ENCODE results near the gene OTUD3.
"Not testable (repeated sequence)": the region's sequence is repeated elsewhere in the genome, so short reads cannot be mapped to it uniquely, and the experiment has no call there.

The OTUD3 gene

DNA sequence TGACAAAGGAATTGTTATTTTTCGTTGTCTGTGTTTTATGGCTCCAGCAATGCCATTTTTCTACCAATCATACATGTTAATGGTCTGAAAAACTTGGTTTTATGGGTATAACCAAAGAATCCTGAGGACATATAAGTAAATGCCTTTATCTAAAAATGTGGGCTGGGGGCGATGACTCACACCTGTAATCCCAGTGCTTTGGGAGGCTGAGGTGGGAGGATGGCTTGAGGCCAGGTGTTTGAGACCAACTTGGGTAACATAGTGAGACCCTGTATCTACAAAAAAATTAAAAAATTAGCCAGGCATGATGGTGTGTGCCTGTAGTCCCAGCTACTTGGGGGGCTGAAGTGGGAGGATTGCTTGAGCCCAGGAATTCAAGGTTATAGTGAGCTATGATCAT is 12.7 kb upstream of the OTUD3 start:
- not testable (repeated sequence) for DNase-seq

DNA sequence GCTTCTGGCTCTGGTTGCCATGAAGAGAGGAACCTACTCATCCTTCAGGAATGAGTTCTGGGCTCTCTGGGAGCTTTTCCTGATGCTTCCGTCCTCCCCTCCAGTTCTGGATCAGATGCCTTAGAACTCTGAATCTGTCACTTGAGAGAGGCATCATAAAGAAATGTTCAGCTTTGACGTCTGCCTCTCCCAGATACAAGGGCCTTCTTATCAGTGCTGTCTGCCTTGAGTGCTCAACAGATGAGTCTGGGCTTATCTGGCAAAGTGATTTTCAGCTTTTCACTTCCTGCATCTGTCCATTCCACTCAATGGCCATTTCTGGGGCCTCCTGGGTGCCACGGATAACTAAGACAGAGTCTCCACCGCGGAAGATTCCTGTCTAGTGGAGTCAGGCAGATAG is 12.3 kb upstream of the OTUD3 start:
- no peak for DNase-seq

DNA sequence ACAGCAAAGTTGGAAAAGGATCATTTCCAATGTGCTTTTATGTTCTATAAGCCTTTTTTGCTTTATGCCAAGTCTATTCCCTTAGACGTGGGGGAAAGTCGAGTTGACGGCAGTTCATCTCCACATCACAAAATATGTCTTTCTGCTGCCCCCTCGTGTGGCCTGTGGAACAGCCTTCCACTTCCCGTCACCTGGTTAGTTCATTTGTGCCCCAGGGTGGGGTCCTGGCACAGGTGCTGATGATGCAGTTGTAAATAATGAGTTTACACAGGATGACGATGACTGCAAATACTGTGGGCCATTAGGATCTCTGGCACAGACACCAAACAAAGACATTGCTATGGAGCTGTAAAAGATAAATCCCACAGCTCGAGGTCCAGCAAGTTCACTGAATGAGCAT is 10.0 kb upstream of the OTUD3 start:
- no peak for DNase-seq

DNA sequence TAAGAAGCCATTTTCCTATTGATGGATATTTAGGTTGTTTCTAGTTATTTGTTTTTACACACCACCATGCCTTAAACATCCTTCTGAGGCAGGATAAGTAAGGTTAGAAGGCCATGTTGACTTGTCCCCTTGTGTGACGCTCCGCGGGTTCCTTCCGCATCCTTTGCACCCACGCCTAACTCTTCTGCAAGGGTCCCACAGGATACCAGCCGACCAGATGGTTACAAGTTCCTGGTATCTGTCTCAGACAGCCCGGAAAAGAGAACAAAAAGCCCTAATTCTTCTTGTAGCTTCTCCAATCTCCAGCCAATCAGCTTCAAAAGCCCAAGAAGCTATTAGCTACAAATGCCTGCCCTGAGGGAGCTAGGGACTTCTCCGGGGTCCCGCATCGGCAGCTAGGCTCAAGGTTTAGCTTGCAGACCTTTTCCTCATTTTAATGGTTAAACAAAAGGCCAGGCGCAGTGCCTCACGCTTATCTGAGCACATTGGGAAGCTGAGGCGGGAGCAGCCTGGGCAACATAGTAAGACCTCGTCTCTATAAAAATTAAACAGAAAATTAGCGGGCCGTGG is 4.9 kb upstream of the OTUD3 start:
- DNase-seq: no peak

DNA sequence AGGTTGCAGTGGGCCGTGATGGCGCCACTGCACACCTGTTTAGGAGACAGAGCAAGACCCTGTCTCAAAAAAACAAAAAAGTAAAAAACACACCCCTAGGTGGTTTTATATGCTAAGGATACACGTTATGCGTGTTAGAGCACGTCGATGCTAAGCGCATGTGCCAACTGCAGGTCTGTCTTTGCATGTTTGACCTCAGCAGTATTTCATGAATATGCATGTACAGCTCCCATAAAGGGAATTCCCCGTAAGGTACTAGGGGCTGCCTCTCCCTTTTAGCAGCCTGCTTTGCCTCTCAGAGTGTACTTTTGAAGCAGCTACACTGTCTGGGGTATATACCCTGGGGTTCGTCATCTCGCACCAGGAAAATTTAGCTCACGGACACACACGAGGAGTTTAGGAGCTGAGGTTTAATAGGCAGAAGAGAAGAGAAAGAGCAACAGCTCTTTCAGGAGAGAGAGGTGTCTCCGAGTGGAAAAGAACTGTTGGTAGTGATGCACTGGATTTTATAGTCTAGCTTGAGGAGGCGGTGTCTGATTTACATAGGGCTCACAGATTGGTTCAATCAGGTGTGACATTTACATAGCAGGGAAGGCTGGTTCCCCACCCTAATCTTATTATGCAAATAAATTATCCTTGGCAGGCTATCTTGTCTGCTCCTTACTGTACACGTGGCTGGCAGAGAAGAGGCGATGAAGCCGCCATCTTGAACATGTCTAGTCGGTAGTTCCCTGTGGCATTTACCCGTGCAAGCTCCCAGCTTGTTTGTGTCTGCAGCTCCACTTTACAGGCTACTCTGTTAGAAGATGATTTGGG is 4.2 kb upstream of the OTUD3 start:
- no peak for DNase-seq

DNA sequence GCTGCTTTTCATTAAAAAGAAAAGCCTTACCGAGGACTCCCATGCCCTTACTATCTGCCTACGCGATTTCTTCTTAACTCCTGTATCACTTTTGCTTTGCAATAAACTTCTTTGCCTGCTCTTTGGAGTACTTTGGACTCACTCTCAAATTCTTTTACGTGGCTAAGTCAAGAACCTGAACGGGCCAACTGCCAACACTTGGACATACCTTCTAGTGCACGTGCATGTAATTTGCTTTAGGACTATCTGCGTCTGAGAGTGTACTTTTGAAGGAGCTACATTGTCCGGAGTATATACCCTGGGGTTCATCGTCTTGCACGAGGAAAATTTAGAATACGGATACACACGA is 3.6 kb upstream of the OTUD3 start:
- no peak for DNase-seq

DNA sequence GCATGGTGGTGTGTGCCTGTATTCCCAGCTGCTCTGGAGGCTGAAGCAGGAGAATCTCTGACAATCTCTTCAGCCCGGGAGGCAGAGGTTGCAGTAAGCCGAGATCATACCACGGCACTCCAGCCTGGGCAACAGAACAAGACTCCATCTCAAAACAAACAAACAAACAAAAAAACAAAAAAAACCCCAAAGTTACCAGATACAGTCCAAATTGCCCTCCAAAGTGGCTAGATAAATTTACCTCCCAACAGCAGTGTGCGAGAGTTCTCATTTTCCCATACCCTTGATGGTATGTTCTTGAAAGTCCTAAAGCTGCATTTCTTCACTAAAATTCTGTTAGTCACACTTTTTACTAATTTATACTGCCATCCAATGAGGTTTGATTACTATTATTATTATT is 3.0 kb upstream of the OTUD3 start:
- DNase-seq: no peak

DNA sequence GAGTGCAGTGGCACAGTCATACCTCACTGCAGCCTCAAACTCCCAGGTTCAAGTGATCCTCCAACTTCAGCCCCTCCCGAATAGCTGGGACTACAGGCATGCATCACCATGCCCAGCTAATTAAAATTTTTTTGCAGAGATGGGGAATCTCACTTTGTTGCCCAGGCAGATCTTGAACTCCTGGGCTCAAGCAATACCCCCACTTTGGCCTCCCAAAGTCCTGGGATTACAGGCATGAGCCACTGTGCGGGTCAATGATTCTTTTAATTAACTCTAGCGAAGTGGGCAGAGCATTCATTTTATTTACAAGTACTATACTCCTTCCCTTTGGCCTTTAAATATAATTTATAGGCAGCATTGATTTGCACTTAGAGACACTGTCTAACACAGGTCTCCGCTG is 2.5 kb upstream of the OTUD3 start:
- DNase-seq: no peak

DNA sequence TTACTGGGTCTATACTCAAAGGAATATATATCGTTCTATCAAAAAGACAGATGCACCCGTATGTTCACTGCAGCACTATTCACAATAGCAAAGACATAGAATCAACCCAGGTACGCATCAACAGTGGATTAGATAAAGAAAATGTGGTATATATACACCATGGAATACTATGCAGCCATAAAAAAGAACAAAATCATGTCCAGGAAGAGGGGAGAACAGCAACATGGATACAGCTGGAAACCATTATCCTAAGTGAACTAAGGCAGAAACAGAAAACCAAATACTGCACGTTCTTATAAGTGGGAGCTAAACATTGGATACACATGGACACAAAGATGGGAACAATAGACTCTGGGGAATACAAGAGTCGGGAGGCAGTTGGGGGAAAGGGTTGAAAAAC is 1.4 kb upstream of the OTUD3 start:
- not testable (repeated sequence) for DNase-seq

DNA sequence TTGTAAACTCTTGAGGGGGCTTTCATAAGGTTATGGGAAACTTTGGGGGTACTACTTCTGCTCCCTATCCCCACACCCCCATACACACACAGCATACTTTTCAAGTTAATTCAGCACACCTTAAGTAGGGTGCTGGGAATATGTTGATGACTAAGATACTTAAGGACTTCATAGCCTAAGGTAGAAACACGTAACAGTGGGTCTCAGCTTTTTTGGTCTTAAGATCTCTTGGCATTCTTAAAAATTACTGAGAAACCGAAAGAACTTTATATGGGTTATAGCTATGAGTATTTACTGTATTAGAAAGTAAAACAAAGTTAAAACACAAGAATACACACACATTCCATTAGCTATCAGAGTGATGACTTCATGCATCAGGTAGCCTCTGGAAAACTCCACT is 2.1 kb downstream of the OTUD3 start:
- no peak for DNase-seq

DNA sequence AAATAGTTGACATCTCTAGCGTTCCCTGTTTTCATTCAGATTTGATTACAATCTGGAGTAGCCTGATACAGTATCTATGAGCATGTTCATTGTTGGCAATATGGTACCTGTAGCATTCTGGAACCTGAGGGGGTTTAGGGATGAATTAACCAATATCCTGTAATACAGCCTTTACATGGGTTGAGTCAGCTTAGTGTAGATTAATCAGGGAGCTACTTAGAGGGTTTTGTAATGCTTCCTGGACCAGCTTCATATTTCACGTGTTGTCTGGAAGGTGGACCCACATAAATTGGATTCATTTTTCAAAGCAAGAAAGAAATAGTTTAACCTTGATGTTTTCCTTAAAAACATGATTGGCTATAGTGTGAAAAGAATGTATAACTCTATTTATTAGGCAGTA is 3.6 kb downstream of the OTUD3 start:
- no peak for DNase-seq

DNA sequence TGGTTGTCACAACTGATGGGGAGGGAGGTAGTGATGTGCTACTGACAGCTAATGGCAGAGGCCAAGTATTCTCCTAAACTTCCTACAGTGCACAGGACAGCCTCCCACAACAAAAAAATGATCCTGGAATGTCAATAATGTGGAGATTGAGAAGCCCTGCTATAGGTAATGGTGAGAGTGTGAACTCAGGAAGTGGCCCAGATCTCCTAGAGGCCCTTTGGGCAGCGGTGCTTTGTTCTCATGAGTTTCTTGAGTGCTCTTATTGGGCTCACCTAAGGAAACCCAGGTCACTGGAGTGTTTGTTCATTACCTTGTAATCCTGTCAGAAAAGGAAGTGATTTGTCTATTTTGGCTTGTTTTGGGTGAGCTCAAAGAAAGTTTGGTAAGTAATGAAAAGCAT is 5.9 kb downstream of the OTUD3 start:
- DNase-seq: no peak

DNA sequence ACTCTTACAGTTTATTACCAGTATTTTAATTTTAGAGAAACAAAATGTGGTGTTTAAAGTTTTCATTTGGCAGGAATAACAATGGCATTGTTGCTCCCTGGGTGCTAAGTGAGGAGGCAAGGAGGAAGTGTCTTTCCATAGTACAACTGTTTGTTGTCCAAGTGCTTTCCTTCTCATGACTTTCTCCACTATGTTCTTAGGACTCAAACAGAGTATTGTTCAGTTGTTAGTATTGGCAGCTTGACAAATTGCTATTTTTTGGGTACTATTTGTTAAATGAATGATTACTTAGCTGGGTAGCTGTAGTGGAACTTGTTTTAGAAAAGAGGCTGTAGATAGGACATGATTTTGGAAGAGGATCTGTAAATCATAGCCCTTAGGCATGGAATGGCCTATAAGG is 7.5 kb downstream of the OTUD3 start:
- DNase-seq: no peak

DNA sequence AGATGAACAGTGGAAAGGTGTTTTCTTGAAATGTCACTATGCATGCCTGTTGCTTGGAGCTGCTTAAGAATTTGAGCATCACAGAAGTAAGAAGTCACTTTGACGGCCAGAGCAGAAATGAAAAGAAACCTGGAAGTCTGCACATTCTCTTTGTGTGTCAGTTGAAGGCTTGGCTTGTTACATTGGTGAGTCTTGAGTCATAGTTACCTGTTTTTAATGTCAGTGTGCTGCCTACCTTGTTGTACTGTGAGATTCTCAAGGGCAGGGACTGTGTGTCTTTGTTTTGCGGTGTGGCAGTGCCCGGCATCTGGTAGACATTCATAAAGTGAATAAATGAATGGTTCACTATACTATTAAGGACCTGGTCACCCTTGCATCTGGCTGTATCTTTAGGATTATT is 9.9 kb downstream of the OTUD3 start:
- DNase-seq: no peak

DNA sequence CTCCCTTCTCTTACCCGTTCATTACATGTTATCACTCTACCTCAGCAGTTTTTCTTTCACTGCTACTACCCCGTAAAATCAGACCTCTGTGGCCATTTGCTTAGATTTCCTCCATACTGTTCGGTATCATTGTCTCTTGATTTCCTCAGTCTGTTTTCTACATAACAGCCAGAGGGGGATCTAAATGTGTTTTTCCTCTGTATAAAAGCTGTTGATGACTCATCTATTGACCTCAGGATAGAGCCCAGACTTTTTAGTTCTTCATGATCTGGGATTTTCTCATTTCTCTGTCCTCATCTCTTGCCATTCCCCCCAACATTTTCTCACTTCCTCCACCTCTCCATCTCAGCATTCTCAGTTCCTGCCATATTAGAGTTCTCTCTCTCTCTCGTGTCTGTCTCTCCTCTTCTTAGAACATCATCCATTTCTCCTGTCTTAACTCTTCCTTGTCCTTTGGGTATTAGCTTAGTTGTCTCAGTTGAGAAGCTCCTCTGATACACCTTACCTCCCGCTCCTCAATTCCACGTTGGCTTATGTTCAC is 10.5 kb downstream of the OTUD3 start:
- no peak for DNase-seq

DNA sequence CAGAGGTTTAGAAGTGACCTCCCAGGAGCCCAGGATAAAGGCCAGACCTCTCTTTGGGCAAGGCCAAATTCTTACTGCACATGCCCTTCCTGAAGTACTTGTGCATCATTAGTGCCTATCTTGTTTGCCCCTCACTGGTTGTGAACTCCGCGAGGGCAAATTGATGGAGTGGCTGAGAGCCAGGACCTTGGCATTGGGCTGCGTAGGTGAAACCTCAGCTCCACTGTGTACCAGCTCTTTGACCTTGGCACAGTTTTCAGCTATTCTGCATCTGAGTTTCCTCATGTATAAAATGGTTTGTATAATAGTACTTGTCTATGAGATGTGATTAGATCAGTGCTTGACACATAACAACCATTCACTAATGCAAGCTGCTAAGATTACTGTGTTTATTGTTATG is 11.5 kb downstream of the OTUD3 start:
- no peak for DNase-seq

DNA sequence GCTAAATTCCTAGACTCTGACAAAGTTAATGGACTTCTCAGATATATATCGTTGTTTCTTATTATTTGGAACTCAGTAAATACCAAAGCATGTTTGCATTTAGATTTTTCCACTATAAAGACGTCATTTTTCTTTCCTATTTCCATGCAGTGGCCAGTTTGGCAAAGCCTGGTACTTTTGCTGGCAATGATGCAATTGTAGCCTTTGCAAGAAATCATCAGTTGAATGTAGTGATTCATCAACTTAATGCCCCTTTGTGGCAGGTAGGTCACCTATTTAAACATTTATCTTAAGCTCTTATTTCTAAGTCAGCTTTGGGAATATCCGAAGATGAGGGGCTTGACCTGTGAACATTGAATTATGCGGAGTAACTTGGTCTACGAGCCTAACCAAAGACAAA is 12.0 kb downstream of the OTUD3 start:
- no peak for DNase-seq

DNA sequence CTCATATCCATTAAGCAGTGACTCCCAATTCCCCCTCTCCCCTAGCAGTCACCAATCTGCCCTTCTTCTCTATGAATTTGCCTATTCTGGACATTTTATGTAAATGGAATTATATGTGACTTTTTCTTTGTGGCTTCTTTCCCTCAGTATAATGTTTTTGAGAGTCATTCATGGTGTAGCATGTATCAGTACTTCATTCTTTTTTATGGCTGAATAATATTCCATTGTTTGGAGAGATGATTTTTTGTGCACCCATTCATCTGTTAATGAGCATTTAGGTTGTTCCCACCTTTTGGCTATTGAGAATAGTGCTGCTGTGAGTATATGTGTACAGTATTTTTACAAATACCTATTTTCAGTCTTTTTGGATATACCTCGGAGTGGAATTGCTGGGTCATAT is 19.5 kb downstream of the OTUD3 start:
- DNase-seq: no peak

DNA sequence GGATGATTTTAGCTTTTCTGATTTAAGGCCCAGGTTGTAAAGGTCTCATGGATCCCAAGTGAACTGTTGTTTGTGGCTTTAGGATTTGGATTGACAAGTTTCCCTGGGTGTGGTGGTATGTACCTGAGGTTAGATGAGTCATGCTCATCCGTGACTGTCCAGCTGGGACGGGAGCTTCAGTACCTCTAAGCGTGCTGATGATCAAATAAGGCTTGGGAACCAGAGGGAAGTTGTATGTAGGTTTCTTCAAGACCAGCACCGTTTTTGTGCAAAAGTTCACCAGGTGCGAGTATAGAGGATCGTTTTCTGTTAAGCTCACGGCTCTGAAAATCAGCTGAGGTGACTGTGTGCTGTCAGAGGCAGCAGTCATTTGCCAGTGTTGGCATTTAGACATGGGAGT is 21.4 kb downstream of the OTUD3 start:
- DNase-seq: no peak

DNA sequence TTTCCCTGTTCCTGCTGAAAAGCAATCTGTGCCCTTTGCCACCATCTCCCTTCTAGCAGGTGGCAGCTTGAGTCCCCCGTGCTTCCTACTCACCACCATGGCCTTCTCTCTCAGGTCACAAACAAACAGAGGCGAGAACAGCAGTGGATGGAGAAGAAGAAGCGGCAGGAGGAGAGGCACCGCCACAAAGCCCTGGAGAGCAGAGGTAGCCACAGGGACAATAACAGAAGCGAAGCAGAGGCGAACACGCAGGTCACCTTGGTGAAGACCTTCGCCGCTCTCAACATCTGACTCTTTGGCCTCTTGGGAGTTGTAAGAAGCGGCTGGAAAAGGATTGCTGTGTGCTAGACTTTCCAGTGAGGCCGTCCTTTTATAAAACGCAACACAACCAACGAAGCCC is 25.3 kb downstream of the OTUD3 start:
- no peak for DNase-seq

DNA sequence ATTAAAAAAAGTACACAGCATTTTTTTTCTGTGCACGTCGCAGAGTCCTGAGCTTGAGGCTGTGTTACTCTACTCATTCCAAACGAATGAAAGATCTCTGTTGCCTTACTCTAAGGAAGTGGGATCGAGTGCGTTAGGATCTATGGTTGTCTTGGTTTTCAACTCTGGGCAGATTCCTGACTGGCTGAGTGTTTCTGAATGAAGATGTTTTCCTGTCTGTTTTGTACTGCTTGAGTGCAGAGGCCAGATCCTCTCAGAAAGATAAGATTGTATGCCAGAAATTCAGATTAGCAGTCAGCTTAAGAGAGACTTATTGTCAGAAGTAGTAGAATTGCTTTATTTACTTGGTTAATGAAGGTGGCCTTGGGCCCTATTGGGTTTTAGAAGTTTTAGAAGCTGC is 27.2 kb downstream of the OTUD3 start:
- no peak for DNase-seq

DNA sequence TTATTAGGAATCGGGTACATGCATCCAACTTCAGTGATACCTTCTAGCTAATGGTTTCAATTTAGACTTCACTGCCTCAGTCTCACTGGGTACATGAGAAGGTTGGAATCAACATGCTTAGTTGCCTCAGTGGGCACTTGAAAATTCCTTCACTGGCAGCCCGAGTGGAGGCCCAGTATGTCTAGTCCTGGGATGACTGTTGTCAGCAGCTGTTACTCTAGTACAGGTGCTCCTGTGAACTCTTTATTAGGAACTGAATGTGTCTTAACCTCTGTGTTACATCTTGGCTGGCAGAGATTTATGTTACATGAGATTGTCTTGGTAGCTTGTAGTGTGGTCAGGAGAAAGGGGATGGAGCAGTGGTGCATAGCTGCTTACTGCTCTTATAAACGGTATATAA is 27.8 kb downstream of the OTUD3 start:
- DNase-seq: no peak

DNA sequence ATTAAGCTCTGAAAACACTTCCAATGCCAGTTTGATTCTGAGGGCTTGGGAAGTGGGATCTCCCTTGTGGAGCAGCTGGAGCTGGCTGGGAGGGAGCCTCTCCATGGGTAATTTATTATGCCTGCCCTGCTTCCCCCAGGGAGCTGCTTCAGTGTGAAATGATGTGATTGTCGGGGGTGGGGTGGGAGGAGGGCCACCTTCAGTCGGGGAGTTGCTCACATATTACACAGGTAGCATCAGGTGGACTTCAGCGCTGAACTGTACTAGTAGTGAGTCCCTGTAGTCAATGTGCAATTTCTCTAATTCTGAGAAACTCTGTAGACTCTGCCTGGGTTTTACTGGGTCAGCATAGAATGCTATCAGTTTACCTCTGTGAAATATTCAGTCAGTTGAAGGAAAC is 28.5 kb downstream of the OTUD3 start:
- DNase-seq: no peak

DNA sequence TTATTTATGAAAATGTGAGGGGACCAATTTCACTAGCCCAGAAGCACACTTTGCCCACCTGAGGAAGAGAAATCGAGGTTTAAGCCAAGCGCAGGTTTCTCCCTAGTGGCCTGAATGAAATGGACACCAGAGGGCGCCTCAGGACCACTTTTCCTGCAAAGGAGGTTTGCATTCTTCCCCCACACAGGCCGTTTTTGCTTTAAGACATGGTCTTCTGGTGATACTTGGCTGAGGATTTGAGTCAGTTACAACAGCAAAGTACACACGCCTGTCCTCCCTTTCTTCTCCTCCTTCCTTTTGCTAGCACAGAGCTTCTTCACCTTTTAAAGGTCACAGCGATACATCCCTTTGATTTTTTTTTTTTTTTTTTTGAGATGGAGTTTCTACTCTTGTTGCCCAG is 35.9 kb downstream of the OTUD3 start:
- peak; percentile 71 to 76 for DNase-seq

DNA sequence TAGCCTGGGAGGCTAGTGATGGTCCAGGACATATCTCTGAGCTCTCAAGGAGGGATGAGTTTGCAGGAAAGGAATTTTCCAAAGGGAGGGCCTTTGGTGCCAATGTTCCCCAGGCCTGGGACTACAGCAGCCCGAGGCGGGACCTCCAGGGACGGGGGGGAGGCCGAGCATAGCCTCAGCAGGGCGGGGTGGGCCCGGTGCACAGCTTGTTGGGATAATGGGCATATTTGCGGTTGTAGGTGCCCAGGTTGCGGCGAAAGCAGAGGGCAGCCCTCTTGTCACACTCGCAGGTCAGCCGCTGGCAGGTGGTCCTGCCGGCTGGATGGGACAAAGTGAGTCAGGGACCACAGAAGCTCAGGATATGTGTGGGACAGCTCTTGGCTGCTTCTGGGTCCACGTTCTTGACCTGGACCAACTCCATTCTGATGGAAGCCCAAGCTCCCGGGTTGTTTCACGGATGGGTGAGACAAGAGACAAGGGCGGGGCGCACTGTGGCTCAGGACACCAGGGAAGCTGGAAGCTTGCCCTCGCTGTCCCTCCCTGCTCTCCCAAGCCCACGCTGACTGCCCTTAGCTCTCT is 38.0 kb downstream of the OTUD3 start:
- DNase-seq: no peak
